ENCODE results near the gene NRXN3.
A peak's percentile ranks its signal among the peaks of the same experiment; 100 is the strongest.

NRXN3 gene

DNA sequence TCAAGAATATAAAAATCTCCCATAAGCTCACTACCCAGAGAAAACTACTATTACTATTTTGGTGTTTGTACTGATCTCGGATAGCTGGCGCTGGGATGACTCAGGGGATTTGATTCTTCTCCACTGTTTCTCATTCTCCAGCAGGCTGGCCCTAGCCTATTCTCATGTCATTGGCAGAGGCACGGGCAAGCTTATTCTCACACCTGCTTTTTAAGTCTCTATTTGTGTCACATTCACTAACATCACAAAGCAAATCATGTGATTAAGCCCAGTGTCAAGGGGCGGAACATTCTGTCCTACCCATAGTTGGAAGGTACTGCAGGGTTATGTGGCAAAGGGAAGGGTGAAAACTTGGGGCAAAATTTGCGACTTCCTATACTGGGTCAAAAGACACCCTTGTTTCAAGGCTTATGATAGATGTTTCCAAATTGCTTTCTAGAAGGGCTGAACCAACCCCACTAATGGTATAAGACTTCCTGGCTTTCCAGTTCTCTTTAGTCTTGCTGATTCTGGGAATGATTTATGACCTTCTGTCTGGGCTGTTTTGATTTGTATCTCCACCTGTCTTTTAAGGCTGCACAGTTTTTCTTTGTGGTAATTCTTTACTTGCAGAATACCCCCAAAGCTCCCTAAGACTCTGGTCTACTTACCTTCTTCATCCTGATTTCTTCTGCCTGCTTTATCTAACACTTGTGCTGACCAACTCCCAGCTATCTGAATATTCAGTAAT lies 406.4 kb downstream of the NRXN3 start:
- DNase-seq (ENCODE audit: low read depth in 1 of 2, low spot score in 1 of 2) = no peak

DNA sequence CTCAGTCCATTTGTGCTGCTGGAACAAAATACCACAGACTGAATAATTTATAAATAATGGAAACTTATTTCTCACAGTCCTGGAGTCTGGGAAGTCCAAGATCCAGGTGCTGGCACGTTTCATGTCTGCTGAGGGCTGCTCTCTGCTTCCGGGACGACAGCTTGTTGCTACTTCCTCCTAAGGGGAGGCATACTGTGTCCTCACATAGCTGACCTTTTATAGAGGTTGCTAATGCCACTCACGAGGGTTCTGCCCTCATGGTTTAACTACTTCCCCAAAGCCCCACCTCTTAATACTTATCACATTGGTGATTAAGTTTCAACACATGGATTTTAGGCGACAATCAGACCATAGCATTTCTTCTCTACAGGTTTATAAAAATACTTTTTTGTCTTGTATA lies 411.1 kb downstream of the NRXN3 start:
- DNase-seq (ENCODE audit: low read depth in 1 of 2, low spot score in 1 of 2) = no peak

DNA sequence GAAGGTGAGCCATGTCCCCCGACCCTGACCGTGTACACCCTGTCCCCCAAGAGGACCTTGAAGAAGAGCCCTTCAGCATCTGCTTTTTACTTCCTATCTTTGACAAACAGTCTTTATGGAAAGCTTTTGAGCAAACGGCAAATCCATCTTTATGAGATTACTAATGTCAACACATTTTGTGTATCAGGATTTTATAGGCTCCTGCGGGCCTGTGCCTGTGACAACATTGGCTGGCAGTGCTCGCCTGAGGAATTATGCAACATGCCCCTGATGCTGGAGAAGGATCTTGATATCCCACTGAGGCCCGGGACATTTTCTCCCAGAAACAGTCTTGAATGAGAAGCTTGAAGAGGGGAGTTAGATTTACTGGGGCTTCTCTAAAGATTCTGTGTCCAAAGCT lies 416.5 kb downstream of the NRXN3 start:
- DNase-seq (ENCODE audit: low read depth in 1 of 2, low spot score in 1 of 2) = no peak

DNA sequence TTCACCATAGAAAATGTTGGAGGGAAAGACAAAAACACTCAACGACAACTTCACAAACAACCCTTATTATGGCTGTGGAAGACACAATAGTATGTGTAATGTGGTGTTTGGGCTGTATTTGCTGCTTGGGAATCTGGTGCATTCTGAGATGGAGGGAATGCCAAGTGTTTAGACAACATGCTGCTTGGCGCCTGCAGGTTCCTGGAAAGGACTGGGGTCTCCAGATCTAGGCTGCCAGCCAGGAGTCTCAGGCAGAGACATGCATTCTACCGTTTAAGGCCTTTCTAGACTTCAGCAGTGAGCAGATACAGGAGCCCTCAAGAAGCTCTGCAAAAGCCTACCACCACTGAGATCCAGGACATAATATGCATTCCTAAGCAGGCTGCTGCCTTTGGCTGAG lies 418.7 kb downstream of the NRXN3 start:
- no peak for DNase-seq (ENCODE audit: low read depth in 1 of 2, low spot score in 1 of 2)

DNA sequence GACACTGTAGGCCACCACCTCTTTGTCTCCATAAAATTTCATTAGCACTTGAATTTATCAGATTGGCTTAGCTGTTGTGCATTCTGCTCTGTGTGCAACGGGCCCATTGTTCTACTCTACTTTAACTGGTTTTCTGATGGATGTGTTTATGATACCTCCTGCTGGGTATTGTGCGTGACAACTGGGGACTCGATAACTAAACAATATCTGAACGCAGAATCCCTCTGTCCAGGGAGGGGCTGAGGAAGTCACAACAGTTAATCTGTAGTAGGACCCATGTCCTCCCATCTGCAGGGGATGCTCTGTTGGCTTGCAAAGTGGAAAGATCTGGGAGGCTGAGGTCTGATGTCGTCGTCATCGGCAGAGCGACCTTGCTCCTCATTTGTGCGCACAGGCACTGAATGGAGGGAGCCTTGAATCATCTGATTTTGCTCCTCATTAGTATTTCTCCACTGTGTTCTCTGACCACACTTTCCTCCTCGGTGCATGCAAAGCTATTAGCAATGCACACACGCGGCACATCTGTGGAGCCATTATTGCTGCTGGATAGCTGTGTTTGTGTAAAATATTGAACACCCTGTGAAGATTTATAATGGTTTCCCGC lies 422.5 kb downstream of the NRXN3 start:
- DNase-seq (ENCODE audit: low read depth in 1 of 2, low spot score in 1 of 2) = no peak

DNA sequence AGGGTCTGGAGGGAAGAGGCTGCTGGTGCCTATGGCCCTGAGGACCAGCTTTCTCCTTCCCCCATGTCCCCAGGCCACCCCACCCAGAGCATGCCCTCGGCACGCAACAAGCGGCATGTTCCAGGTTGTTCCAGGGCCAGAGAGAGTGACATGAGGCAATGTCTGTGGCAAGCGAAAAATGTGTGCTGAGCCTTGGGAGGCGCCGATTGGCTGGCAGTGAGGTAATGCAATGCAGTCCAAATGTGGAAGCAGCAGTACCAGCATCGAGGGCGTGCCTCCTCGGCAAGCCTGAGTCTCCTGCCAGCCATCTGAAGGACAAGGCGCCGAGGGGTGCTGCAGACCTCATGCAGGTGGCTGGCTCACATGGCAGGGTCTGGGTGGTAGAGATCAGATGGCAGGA lies 423.8 kb downstream of the NRXN3 start:
- DNase-seq (ENCODE audit: low read depth in 1 of 2, low spot score in 1 of 2) = no peak

DNA sequence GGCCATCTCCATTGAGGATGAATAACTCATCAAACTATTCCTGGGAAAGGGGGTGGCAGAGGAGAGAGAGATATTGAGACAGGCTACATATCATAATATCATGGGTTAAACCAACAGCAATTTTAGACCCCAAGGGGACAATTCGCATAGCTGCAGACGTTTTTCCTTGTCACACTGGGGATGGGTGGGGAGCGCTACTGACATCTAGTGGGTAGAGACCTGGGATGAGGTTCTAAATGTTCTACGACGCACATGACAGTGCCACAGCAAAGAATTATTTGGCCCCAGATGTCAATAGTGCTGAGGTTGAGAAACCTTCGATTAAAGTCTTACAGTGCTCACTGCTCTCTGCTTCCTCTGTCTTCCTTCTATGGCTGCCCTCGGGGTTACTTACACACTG lies 425.6 kb downstream of the NRXN3 start:
- DNase-seq (ENCODE audit: low read depth in 1 of 2, low spot score in 1 of 2) = no peak

DNA sequence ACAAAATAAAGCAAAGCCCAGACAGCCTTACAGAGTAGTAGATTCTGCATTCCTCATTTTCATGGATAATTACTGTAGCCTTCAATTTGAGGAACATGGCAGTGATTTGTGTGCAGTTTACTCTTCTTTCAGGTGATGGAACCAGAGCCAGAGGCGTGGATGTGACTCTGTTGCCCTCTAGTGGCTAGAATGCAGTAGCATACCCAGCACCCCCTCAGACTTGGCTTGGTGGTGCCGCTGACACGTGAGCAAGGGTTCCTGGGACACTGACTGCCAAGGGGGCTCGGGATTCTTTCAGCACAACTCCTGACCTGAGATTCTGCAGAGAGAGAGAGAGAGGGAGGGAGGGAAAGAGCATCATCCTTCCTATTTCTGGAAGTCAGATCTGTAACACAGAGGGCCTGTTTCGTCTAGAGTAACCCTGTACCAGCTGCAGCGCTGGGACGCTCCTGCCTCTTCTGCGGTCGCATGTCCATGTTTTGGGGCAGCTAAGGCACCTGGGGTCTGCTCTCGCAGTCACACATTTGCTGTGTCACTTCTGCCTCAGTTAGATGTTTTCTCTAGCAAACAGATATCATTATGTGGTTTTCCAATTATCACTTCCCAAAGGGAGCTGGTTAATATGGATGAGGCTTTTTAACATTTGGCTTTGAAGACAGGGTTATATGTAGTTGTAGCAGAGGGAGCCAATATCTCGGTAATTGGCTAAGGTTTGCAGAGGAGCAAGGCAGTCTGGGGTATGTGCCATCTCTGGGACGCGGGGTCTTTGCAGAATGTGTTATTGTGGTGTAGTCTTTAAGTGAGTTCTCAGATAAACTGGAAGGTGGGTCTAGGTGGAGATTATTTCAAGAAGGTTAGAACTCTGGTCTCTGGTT lies 428.1 kb downstream of the NRXN3 start:
- DNase-seq (ENCODE audit: low read depth in 1 of 2, low spot score in 1 of 2) = peak in 1 of 2 donors; percentile 8

DNA sequence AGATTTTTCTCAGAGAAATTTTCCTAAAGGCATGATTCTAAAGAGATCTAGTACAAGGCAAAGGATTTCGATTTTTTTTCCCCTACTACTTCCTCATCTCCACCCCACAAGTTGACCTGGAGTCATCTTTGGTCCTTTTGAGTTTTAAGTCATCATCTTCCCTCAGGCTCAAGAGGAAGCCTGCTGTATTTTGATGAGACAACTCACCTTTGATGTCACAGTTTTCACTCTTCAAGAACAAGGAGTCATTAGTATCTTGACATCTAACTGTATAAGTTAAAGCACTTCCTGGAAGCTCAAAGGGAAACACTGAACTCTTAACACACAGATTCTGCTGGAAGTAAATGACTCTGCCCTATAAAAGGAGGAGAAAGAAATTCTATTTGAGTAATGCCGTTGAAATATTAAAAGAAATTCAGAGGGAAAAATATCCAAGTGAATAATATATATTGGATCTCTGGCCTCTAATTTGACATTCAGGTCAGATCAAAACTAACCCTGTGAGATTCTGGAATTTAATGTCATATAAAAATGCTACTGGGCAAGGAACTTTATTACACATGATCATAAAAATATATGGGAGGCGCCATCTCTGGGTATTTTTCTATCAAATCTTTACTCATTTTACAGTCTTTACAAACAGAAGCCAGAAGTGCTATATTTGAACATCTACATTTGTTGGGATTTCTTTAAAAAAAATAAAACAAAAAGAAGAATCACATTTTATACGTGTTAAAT lies 435.0 kb downstream of the NRXN3 start:
- DNase-seq (ENCODE audit: low read depth in 1 of 2, low spot score in 1 of 2) = no peak

DNA sequence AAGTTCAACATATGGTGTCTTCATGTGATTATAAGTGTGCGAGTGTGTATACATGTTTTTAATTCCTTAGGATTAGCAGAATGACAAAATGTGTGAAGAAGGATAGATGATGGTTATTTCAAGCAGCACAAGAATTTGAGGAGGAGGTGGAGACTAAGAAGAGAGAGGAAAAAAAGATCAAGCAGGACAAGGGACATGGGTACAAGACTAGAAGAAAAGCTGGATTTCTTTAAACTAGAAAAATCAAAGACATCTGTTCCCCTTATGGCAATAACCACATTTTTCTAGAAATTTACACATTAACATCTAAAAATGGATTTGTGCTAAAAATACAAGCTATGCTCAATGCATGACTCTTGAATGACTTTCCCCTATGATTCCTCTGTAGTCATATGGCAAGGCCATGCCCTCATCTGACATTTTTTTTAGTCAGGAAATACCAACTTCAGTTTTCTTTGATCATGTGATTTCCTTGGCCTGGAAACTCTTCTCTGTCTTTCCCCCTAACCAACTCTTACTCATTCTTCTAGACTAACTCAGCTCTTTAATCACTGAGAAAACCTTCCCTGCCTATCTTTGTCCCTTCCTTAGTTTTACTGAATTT lies 435.8 kb downstream of the NRXN3 start:
- DNase-seq (ENCODE audit: low read depth in 1 of 2, low spot score in 1 of 2) = no peak

DNA sequence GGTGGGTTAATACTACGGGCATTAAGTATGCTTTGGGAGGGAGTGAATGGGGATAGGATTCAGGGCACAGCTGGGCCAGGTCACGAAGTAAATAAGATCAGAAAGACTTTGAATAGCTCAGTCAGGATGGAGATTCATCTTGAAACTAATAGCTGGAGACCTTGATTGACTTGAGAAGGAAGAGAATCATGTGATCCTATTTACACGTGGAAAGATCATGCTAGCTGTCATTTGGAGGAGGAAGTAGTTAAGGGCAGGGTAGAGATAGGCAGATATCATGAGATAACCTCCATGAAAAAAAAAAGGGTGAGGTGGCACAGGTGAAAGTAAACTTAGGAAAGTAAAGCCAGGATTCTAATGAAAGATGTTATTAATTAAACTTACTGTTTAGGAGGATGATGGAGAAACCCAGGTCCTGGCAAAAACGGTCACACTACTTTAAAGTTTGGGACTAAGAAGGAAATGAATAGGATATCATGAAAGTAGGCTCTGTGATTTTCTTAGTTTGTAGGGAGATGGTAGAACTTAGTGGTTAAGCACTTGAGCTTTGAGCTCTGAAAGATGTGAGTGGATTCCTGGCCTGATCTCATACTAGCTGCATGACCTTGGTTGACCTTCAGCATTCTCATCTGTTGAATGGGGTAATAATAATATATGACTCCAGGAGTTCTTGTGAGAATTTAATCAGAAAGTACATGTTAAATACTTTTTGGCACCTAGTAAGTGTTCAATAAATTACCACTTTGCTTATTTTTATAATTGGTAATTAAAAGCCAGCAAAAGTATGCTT lies 439.0 kb downstream of the NRXN3 start:
- no peak for DNase-seq (ENCODE audit: low read depth in 1 of 2, low spot score in 1 of 2)

DNA sequence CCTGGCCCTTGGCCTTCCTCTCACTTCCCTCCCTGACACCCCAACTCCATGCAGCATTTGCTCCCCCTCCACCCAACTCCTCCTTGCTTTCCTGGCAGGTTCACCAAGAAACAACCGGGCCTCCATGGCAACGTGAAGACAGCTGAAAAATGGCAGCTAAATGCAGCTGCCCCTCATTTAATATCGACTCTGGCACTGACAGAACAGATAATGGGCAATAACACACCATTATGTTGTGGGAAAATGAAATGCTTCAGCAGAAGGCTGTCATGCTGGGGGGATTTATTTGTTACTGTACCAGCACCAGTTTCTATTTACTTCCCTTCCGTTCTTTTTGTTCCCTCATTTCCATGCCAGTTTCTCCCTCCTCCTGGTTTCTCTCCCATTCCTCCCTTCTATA lies 440.8 kb downstream of the NRXN3 start:
- no peak for DNase-seq (ENCODE audit: low read depth in 1 of 2, low spot score in 1 of 2)

DNA sequence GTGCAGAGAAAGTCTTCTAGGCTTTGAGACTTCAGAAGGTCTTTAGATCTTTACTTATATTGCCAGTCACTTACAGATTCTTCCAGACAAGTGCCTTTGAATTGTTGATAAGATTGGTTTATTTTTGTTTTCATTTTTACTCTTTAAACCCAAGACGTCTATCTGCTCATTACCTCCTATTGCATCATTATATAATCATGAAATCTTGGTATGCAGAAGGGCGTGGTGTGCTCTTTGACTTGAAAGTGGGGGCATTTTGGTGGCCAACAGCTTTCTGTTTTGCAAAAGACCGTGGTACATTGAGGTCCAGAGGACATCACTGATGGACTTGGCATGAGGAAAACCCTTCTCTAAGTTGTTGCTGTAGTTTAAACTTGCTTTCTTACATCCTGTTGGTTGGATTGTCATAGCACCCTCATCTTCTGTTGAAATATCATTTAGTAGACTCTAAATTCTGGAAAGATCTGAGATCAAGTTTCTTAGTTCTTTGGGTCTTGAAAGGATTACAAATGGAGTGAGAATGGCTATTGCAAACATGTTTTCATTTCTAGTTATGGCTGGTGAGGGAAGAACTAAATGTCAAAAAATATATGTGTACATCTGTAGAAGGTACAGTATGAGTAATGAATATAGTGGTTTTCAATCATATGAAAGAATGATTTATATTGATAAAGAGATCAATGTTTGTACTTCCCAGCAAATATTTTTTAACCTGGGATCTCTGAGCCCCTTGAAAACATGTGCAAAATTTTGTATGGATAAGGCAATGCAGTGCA lies 441.8 kb downstream of the NRXN3 start:
- DNase-seq (ENCODE audit: low read depth in 1 of 2, low spot score in 1 of 2) = no peak

DNA sequence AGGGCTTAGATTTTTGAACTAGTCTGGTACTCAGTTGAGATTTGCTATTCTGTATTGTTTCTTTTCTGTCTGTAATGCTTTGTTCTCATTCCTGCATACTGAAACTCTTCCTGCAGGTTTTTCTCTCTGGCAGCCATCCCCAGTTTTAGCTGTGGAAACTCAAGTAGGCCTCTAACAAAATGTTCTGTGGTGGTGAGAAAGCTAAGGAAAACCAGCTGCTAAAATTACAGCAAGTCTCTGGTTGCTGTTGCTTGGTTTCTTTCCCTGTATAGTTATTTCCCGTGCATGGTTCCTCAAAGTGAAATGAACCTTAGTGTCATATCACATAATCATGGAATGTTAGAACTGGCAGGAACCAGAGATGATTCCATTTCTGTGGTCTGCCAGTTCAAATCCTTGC lies 442.5 kb downstream of the NRXN3 start:
- DNase-seq (ENCODE audit: low read depth in 1 of 2, low spot score in 1 of 2) = no peak

DNA sequence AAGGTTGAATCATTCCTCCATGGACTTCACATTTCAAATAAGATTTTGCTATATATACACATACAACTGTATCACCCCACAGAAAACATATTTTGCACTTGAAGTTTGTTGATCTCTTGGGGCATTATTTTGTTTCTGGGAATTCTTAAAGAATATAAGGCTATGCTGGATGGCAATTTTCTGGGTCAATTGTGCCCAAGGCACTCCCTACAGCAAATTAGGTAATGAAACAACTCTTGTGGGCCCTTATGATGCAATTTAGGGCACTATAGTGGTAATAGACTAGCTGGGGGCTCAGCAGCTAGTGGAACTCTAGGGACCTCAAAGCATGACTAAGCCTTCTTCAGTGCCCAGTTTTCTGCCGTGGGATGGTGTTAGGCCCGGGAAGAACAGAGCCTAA lies 444.4 kb downstream of the NRXN3 start:
- DNase-seq (ENCODE audit: low read depth in 1 of 2, low spot score in 1 of 2) = no peak

DNA sequence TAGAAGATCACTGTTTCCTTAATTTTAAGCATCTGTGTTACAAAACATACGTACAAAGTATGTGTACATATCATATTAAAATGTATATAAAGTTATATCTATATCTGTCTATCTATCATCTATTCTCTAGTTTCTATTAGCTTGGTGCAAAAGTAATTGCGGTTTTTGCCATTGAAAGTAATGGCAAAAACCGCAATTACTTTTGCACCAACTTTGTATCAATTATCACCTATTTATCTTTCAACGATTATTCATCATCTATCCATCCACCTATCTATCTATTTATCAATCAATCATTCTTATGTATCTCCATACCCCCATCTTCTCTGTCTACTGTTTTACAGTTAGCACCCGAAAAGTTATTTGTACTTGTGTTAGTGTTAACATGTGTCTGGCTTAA lies 447.6 kb downstream of the NRXN3 start:
- DNase-seq (ENCODE audit: low read depth in 1 of 2, low spot score in 1 of 2) = no peak

DNA sequence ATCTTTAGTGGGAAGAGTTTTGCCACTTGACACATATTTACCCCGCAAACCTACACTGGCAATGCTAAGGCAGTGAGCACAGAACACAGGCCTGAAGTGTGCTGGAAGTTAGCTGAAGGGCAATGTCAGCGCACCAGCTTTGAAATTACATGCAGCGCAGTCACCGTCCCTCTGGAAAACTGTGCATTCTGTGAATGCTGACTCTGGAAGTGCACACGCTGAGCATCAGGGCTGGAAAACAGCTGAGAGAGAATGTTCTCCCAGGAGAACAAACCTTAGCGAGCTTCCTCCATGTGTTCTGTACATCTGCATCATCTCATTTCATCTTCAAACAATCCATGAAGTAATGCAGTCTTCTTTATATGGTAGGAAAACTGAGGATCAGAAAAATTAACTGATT lies 448.2 kb downstream of the NRXN3 start:
- no peak for DNase-seq (ENCODE audit: low read depth in 1 of 2, low spot score in 1 of 2)

DNA sequence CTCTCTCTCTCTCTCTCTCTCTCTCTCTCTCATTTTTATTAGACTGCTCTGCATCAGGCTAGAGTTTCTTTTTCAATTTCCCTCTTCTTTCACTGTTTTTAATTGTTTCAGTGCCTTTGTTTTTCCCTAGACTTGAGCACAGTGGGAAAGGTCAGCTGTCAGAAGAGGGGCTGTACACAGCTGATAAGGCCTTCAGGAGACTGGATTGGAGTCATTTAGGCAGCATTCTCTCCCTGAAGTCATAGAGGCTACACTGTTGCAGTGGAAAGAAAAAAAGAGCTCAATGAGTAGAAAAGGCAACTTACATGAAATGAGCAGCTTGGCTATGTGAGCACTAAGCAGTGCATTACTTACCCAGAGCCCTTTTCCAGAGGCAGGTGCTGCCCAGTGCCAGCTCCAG lies 456.9 kb downstream of the NRXN3 start:
- no peak for DNase-seq (ENCODE audit: low read depth in 1 of 2, low spot score in 1 of 2)

DNA sequence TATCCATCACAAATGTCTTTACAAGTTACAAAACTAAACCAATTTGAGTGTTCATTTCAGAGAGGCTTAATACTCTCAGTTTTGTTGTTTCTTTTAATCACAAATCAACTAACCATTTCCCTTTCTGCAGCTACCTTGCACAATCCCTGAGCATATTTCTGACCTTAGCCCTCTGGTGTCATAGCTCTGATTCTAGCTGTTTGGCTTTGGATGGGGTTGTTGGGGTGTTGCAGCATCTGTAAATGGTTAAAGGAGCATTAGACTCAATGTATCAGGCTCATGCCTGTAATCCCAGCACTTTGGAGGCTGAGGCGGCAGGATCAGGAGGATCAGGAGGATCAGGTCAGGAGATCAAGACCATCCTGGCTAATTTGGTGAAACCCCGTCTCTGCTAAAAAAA lies 461.4 kb downstream of the NRXN3 start:
- no peak for DNase-seq (ENCODE audit: low read depth in 1 of 2, low spot score in 1 of 2)

DNA sequence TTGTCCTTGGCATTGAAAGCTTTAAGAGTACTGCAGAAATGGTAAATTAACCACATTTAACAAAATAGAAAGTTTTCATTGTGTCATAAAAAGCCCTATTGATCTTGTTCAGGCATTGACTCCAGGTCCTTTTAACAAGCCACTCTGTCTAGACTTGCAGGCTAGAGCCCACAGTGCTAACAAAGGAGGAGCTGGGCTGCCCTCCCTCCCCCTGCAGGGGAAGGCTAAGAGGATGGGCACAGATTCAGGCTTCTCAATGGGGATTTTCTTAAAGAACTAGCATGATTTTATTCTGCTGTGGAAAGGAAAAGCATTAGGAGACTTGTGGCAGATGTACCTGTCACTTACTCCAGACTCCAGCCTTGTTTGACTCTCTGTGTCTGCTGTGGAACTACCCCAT lies 463.6 kb downstream of the NRXN3 start:
- DNase-seq (ENCODE audit: low read depth in 1 of 2, low spot score in 1 of 2) = no peak

Data from stimulated activated CD4-positive, alpha-beta T cell treated with anti-CD3 and anti-CD28 coated beads, Interleukin-15, amount 100 ng/mL, for 1 hour (primary cell).